Trophoblast cell (in vitro differentiated cells and primary cell): ENCODE data around the gene MAP2K2.
A peak's percentile ranks its signal among the peaks of the same experiment; 100 is the strongest.

Source experiments
- DNase-seq, 2 donors: peaks; one replicate each; pipeline ENCODE4 v3.0.0-alpha.2; 2016
- H2AFZ ChIP-seq: 2 replicates; pipeline ENCODE4 v1.6.1; 2013; ENCODE audit warnings: low read length, moderate library complexity, mild to moderate bottlenecking; ENCODE audit not compliant: insufficient read depth, poor library complexity
- H2AK5ac ChIP-seq: 2 replicates; pipeline ENCODE4 v1.6.1; 2013; ENCODE audit warnings: mild to moderate bottlenecking, low read length
- H2BK120ac ChIP-seq: 2 replicates; pipeline ENCODE4 v1.6.1; 2013; ENCODE audit warnings: low read length, mild to moderate bottlenecking, moderate library complexity; ENCODE audit not compliant: insufficient read depth, poor library complexity
- H2BK12ac ChIP-seq: 2 replicates; pipeline ENCODE4 v1.6.1; 2013; ENCODE audit warnings: mild to moderate bottlenecking, low read length, moderate library complexity
- H2BK5ac ChIP-seq: 2 replicates; pipeline ENCODE4 v1.6.1; 2013; ENCODE audit warnings: low read length, low read depth, moderate library complexity, mild to moderate bottlenecking; ENCODE audit not compliant: poor library complexity
- H3K14ac ChIP-seq: 2 replicates; pipeline ENCODE4 v1.6.1; 2013; ENCODE audit warnings: mild to moderate bottlenecking, low read length
- H3K18ac ChIP-seq: 2 replicates; pipeline ENCODE4 v1.6.1; 2013; ENCODE audit warnings: mild to moderate bottlenecking, low read length
- H3K23ac ChIP-seq: 2 replicates; pipeline ENCODE4 v1.6.1; 2013; ENCODE audit warnings: low read length
- H3K27ac ChIP-seq: 2 replicates; pipeline ENCODE4 v1.5.1; 2013; ENCODE audit warnings: low read depth, mild to moderate bottlenecking, inconsistent platforms, low read length, moderate library complexity
- H3K27me3 ChIP-seq: 2 replicates; pipeline ENCODE4 v1.6.1; 2013; ENCODE audit warnings: inconsistent platforms, mild to moderate bottlenecking, low read length, moderate library complexity; ENCODE audit not compliant: insufficient read depth
- H3K36me3 ChIP-seq, 2 experiments: 1 replicate in 1 of 2; 2 replicates in 1 of 2; pipeline ENCODE4 v1.6.1; 2013; ENCODE audit warnings: low read length in 2 of 2, mild to moderate bottlenecking in 2 of 2, moderate library complexity in 1 of 2; ENCODE audit not compliant: insufficient read depth in 2 of 2, control insufficient read depth in 1 of 2
- H3K4ac ChIP-seq: 2 replicates; pipeline ENCODE4 v1.6.1; 2013; ENCODE audit warnings: low read depth, mild to moderate bottlenecking, low read length, moderate library complexity
- H3K4me1 ChIP-seq, 2 experiments: 1 replicate in 1 of 2; 2 replicates in 1 of 2; pipeline ENCODE4 v1.6.1; 2013; ENCODE audit warnings: low read length in 2 of 2, mild to moderate bottlenecking in 2 of 2, moderate library complexity in 1 of 2; ENCODE audit not compliant: insufficient read depth in 2 of 2, control insufficient read depth in 1 of 2
- H3K4me2 ChIP-seq: 2 replicates; pipeline ENCODE4 v1.6.1; 2013; ENCODE audit warnings: inconsistent platforms, mild to moderate bottlenecking, low read length, moderate library complexity
- H3K4me3 ChIP-seq: 2 replicates; pipeline ENCODE4 v1.5.1; 2013; ENCODE audit warnings: mild to moderate bottlenecking, low read depth, low read length, inconsistent platforms
- H3K79me1 ChIP-seq: one replicate; pipeline ENCODE4 v1.6.1; 2013; ENCODE audit warnings: low read length
- H3K79me2 ChIP-seq: 2 replicates; pipeline ENCODE4 v1.6.1; 2013; ENCODE audit warnings: low read length, mild to moderate bottlenecking; ENCODE audit not compliant: control insufficient read depth, insufficient read depth, poor library complexity
- H3K9ac ChIP-seq: 2 replicates; pipeline ENCODE4 v1.6.1; 2013; ENCODE audit warnings: mild to moderate bottlenecking, low read length
- H3K9me3 ChIP-seq: 2 replicates; pipeline ENCODE4 v1.6.1; 2013; ENCODE audit warnings: low read depth, mild to moderate bottlenecking, control low read depth, inconsistent platforms, low read length; ENCODE audit not compliant: insufficient read depth
- H4K12ac ChIP-seq: 2 replicates; pipeline ENCODE4 v1.6.1; 2013; ENCODE audit warnings: low read depth, mild to moderate bottlenecking, low read length, moderate library complexity
- H4K8ac ChIP-seq: 2 replicates; pipeline ENCODE4 v1.6.1; 2013; ENCODE audit warnings: low read depth, mild to moderate bottlenecking, low read length, moderate library complexity
- H4K91ac ChIP-seq: one replicate; pipeline ENCODE4 v1.6.1; 2013; ENCODE audit warnings: low read depth, mild to moderate bottlenecking, low read length, moderate library complexity
- WGBS: extraction: QIAGEN DNeasy Blood & Tissue Kit; methylation state at CpG from one replicate; pipeline ENCODE4 v1.1.7; 2013; ENCODE audit warnings: missing lambda C conversion rate; ENCODE audit not compliant: insufficient read length, insufficient coverage; ENCODE audit errors: extremely low coverage; 5-methylcytosine and 5-hydroxymethylcytosine counted together

MAP2K2 gene

DNA sequence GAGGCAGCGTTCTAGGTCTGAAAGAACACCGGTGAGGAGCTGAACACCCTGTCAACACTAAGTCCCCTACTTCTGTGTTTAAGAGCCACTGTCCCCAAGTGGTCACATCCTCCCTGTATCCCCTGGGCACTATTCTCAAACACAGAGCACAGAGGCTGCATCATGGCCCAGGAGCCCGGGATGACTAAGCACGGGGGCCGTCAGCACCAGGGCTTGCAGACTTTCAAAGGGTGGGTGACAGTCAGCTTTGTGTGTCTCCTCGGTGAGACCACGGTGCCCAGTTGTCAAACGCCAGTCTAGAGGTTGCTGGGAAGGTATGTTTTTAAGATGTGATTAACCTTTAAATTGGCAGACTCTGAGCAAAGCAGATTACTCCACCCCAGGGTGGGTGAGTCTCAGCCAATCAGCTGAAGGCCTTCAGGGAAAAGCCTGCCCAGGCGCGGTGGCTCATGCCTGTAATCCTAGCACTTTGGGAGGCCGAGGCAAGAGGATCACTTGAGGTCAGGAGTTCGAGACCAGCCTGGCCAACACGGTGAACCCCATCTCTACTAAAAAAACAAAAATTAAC lies 8.0 kb downstream of the MAP2K2 start:
- no peak overlapping the region for H2BK120ac ChIP-seq
- no peak overlapping the region for H4K8ac ChIP-seq
- no peak overlapping the region for H3K18ac ChIP-seq
- no peak overlapping the region for H2BK5ac ChIP-seq
- no peak overlapping the region for H2AK5ac ChIP-seq
- no peak overlapping the region for H2AFZ ChIP-seq
- no peak overlapping the region for H3K4ac ChIP-seq
- H3K9me3 ChIP-seq = peaks cover 5% of the 10 kb centered on the region
- no peak overlapping the region for H4K91ac ChIP-seq
- H3K23ac ChIP-seq = no peak overlapping the region
- H3K79me2 ChIP-seq = no peaks in the 10 kb centered on the region
- H3K9ac ChIP-seq = no peak overlapping the region
- no peak overlapping the region for H3K4me2 ChIP-seq
- no peak overlapping the region for H2BK12ac ChIP-seq
- no peak overlapping the region for H4K12ac ChIP-seq
- H3K14ac ChIP-seq = no peak overlapping the region
- H3K27me3 ChIP-seq = no peaks in the 10 kb centered on the region
- no peak overlapping the region for H3K27ac ChIP-seq
- no CpG with 5 or more reads among the region's 13 CpGs for WGBS
- H3K36me3 ChIP-seq = peaks cover 69 to 71% of the 10 kb centered on the region in 2 experiments
- no peaks in the 10 kb centered on the region for H3K79me1 ChIP-seq
- no peak overlapping the region for H3K4me3 ChIP-seq
- H3K4me1 ChIP-seq = no peaks in the 10 kb centered on the region
- no peak for DNase-seq

DNA sequence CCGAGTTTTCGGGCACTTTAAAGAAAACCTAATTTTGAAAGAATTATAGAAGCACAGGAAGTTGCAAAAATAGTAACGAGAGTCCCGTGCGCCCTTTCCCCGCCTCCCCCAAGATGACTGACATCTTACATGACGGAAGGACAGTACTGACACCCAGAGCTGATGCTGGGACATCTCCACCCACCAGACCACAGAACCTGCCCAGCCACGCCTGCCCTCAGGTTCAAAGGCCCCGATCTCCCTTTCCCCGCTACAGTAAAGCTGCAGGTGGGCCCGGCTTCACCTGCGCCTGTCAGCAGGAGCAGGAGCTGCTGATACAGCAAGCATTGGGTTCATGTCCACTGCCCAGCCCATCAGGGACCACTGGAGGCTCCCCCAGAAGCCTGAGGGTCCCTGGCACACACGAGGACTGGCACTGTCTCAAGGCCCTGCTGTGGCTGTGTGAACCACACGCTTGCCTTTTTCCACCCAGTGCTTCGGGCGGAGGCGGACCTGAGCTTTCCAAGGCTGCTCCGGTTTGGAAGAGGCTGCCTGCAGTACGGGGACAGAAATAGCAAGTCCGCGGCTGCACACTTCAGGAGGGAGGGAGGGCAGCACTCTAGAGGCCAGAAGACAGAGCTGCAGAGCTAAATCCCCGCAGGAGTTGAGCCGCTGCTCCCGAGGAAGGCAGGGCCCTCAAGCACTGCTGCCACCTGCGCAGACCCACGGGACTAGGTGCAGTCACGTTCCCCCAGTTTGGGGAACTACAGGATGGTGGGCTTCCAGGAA lies 8.7 kb downstream of the MAP2K2 start:
- H3K9ac ChIP-seq = no peak overlapping the region
- H3K4ac ChIP-seq = no peak overlapping the region
- H2AK5ac ChIP-seq = no peak overlapping the region
- peaks cover 73 to 77% of the 10 kb centered on the region in 2 experiments for H3K36me3 ChIP-seq
- H3K27me3 ChIP-seq = no peaks in the 10 kb centered on the region
- no peak overlapping the region for H2BK5ac ChIP-seq
- H2AFZ ChIP-seq = no peak overlapping the region
- no peaks in the 10 kb centered on the region for H3K79me2 ChIP-seq
- peaks cover 5% of the 10 kb centered on the region for H3K9me3 ChIP-seq
- H3K4me1 ChIP-seq = no peaks in the 10 kb centered on the region
- H3K4me3 ChIP-seq = no peak overlapping the region
- H3K14ac ChIP-seq = no peak overlapping the region
- no peak overlapping the region for H2BK120ac ChIP-seq
- no peak overlapping the region for H3K23ac ChIP-seq
- no peak overlapping the region for H4K12ac ChIP-seq
- DNase-seq = no peak
- H4K91ac ChIP-seq = no peak overlapping the region
- H3K4me2 ChIP-seq = no peak overlapping the region
- no peak overlapping the region for H4K8ac ChIP-seq
- H3K27ac ChIP-seq = no peak overlapping the region
- H3K79me1 ChIP-seq = no peaks in the 10 kb centered on the region
- H2BK12ac ChIP-seq = no peak overlapping the region
- no peak overlapping the region for H3K18ac ChIP-seq
- WGBS = no CpG with 5 or more reads among the region's 27 CpGs

DNA sequence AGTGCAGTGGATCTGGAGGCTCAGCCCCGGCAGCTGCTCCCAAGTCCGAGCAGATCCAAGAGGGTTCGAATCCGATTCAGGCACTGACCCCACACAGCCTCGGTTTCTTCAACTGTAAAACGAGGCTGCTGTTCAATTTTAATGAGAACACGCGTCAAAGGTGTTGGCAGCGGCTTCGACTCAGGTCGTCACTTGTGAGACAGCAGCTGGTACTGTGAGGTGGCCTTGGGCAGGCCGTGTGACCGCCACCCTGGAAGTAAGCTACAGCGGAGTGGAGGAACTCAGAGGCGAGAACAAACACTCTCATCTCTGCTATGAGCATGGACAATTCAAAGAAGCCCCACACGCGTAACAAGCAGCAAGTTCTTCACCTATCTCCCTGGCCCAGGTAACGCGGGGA lies 9.7 kb downstream of the MAP2K2 start:
- H3K79me1 ChIP-seq = no peaks in the 10 kb centered on the region
- H3K9ac ChIP-seq = no peak overlapping the region
- no peak overlapping the region for H3K4me2 ChIP-seq
- H3K27ac ChIP-seq = no peak overlapping the region
- no peak overlapping the region for H3K14ac ChIP-seq
- H3K36me3 ChIP-seq = peaks cover 74 to 81% of the 10 kb centered on the region in 2 experiments
- H3K4me3 ChIP-seq = no peak overlapping the region
- H3K4ac ChIP-seq = no peak overlapping the region
- no peak overlapping the region for H4K12ac ChIP-seq
- no peak overlapping the region for H4K91ac ChIP-seq
- no peak overlapping the region for H3K18ac ChIP-seq
- peaks cover 5% of the 10 kb centered on the region for H3K9me3 ChIP-seq
- H3K4me1 ChIP-seq = no peaks in the 10 kb centered on the region
- H2BK120ac ChIP-seq = no peak overlapping the region
- no peak overlapping the region for H2BK12ac ChIP-seq
- no peaks in the 10 kb centered on the region for H3K79me2 ChIP-seq
- H4K8ac ChIP-seq = no peak overlapping the region
- H2AK5ac ChIP-seq = no peak overlapping the region
- no CpG with 5 or more reads among the region's 19 CpGs for WGBS
- DNase-seq = no peak
- no peak overlapping the region for H3K23ac ChIP-seq
- H2AFZ ChIP-seq = no peak overlapping the region
- no peaks in the 10 kb centered on the region for H3K27me3 ChIP-seq
- H2BK5ac ChIP-seq = no peak overlapping the region

DNA sequence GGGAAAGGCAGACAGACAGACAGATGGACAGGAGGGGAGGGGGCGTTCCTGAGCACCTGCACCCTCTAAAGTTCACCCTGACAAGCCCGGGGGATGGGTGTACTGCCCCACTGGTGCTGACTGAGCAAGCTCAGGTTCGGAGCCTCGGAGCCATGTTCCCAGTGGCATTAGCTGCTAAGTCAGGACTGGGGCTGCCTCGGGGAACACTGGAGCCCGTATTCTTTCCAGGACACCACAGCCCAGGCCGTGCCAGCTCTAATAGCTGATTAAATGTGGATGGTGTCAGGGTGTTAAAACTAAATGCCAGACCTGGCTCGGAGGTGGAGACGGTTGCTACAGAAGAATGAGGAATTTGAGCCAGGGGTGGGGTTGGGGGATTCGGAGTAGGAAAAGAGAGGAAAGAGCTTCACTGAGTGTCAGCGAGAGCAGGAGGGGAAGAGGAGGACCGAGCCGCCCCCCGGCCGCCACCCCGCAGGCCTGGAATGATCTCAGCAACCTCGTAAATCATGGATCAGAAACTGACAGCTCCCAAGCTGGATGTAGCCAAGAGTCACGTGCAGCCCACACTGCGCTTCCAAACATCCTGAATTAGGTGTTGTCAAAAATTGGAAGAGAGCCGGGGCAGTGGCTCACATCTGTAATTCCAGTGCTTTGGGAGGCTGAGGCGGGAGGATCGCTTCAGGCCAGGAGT lies 10.4 kb downstream of the MAP2K2 start:
- H3K14ac ChIP-seq = no peak overlapping the region
- no peak overlapping the region for H3K4me3 ChIP-seq
- no peak overlapping the region for H3K4me2 ChIP-seq
- no peak overlapping the region for H3K23ac ChIP-seq
- H3K9me3 ChIP-seq = peaks cover 5% of the 10 kb centered on the region
- H3K9ac ChIP-seq = no peak overlapping the region
- WGBS = no CpG with 5 or more reads among the region's 22 CpGs
- no peak for DNase-seq
- H3K79me2 ChIP-seq = no peaks in the 10 kb centered on the region
- H3K36me3 ChIP-seq = peaks cover 80 to 87% of the 10 kb centered on the region in 2 experiments
- no peak overlapping the region for H2BK5ac ChIP-seq
- no peaks in the 10 kb centered on the region for H3K4me1 ChIP-seq
- H3K18ac ChIP-seq = peak overlapping the region; percentile 21
- H2AFZ ChIP-seq = no peak overlapping the region
- no peak overlapping the region for H3K27ac ChIP-seq
- no peak overlapping the region for H4K91ac ChIP-seq
- no peak overlapping the region for H2BK12ac ChIP-seq
- H2AK5ac ChIP-seq = no peak overlapping the region
- no peak overlapping the region for H4K8ac ChIP-seq
- no peak overlapping the region for H3K4ac ChIP-seq
- no peak overlapping the region for H2BK120ac ChIP-seq
- no peak overlapping the region for H4K12ac ChIP-seq
- no peaks in the 10 kb centered on the region for H3K27me3 ChIP-seq
- no peaks in the 10 kb centered on the region for H3K79me1 ChIP-seq
